HTR-8/SVneo (cell line): ENCODE data around the gene PALB2.

Experiments
- DNase-seq: peaks from one replicate; pipeline ENCODE4 v3.0.0; 2011; ENCODE audit warnings: low spot score, mixed read lengths; ENCODE audit not compliant: insufficient read length
- FAIRE-seq: peaks from 2 replicates; lab custom pipeline; 2011; peaks lifted over from hg19 to GRCh38; lab: Jason Lieb, UNC

Gene PALB2

GRCh38 chr16:23556881-23557778, 84.0 kb downstream of the PALB2 start, which contains the start of the genes EARS2 and UBFD1:
TSS of gene EARS2 (minus strand) at chr16:23557350. CDS start at chr16:23557343, 7 bp downstream.
TSS of gene UBFD1 (plus strand) at chr16:23557727. CDS start at chr16:23557743, 16 bp downstream.
- DNase-seq (peak; percentile 94), FAIRE-seq (peak; percentile 51)

- FAIRE-seq (no peak), DNase-seq (no peak)
These were observed 86.6 kb downstream of the PALB2 start for GRCh38 chr16:23554536-23554935.
